MM.1S (cell line): Measurements from ENCODE around the gene FGF1.

Source experiments
- CTCF ChIP-seq: fragments of 300-600 bp; sonication (generic); IDR thresholded peaks from 2 replicates; pipeline ENCODE4 v1.5.1; 2016; ENCODE audit warnings: antibody characterized with exemption, low read length, mixed read lengths
- EZH2 ChIP-seq: fragments of 300-600 bp; sonication (generic); optimal IDR thresholded peaks from 2 replicates; pipeline ENCODE3; 2017; ENCODE audit warnings: low read depth, mild to moderate bottlenecking, antibody characterized with exemption, low read length, mixed read lengths
- EZH2phosphoT487 ChIP-seq: fragments of 300-600 bp; sonication (generic); IDR thresholded peaks from 2 replicates; pipeline ENCODE4 v1.6.1; 2018; ENCODE audit warnings: antibody characterized with exemption, low read length

GRCh38 chr5:142597025-142597424, 88.9 kb downstream of the FGF1 start:
- TF ChIP-seq CTCF, result no peak
- TF ChIP-seq EZH2, result no peak
- TF ChIP-seq EZH2phosphoT487, result no peak
